ENCODE data around the gene COX19.

GRCh38 chr7:919114-919442, 56.3 kb downstream of the COX19 start:
- TF ChIP-seq EZH2 (IDR thresholded peaks at IDR 0.05; ENCODE audit: low read length, unreplicated experiment) (no peak), CTCF (conservative IDR thresholded peaks at IDR 0.05; ENCODE audit: low read depth, low read length) (no peak)

Data from PC-3 (cell line).